CD4-positive, alpha-beta T cell treated with Interleukin-6 at 100 ng/mL for 8 hours (primary cell): ENCODE measurements around the gene POC1A.

Experiments
- DNase-seq: peaks from one replicate; pipeline ENCODE4 v3.0.0-alpha.2; 2020; ENCODE audit warnings: mixed read lengths, low spot score

POC1A gene

GRCh38 chr3:52126500-52126899 lies 27.7 kb downstream of the POC1A start:
- DNase-seq: no peak

GRCh38 chr3:52126036-52126435 lies 28.2 kb downstream of the POC1A start:
- no peak for DNase-seq

- DNase-seq: no peak
These were observed 29.5 kb downstream of the POC1A start for GRCh38 chr3:52124766-52125165.

GRCh38 chr3:52124126-52124525 lies 30.1 kb downstream of the POC1A start:
- no peak for DNase-seq

GRCh38 chr3:52123106-52123725 lies 31.0 kb downstream of the POC1A start:
- DNase-seq: peak; percentile 75

GRCh38 chr3:52122491-52122890 lies 31.7 kb downstream of the POC1A start:
- no peak for DNase-seq

- DNase-seq: no peak
These were observed 32.4 kb downstream of the POC1A start for GRCh38 chr3:52121813-52122212.

- DNase-seq: no peak
These were observed 32.8 kb downstream of the POC1A start for GRCh38 chr3:52121464-52121805.

- no peak for DNase-seq
These were observed 33.4 kb downstream of the POC1A start for GRCh38 chr3:52120556-52121463.

- no peak for DNase-seq
These were observed 34.4 kb downstream of the POC1A start for GRCh38 chr3:52119826-52120225.

GRCh38 chr3:52119099-52119498 lies 35.1 kb downstream of the POC1A start:
- DNase-seq: no peak

GRCh38 chr3:52118156-52118875 lies 35.9 kb downstream of the POC1A start:
- no peak for DNase-seq

- no peak for DNase-seq
These were observed 36.7 kb downstream of the POC1A start for GRCh38 chr3:52117537-52117936.

GRCh38 chr3:52112056-52112455 lies 42.2 kb downstream of the POC1A start:
- DNase-seq: no peak

- DNase-seq: no peak
These were observed 43.7 kb downstream of the POC1A start for GRCh38 chr3:52110502-52110901.

- DNase-seq: no peak
These were observed 44.5 kb downstream of the POC1A start for GRCh38 chr3:52109611-52110301.

- no peak for DNase-seq
These were observed 45.7 kb downstream of the POC1A start for GRCh38 chr3:52108302-52109232.

- DNase-seq: no peak
These were observed 47.1 kb downstream of the POC1A start for GRCh38 chr3:52106951-52107611.

- no peak for DNase-seq
These were observed 49.3 kb downstream of the POC1A start for GRCh38 chr3:52104684-52105640.
